B cell (primary cell): ENCODE results near the gene HECTD2.

Experiments
- EZH2 ChIP-seq: IDR thresholded peaks from 2 replicates; pipeline ENCODE4 v1.6.1; 2012; ENCODE audit warnings: borderline replicate concordance, low read depth, mild to moderate bottlenecking, moderate library complexity, low read length; ENCODE audit not compliant: insufficient read depth, poor library complexity, severe bottlenecking
- TF ChIP-seq, protein P1 (sequence below): fragments of 200-600 bp; IDR thresholded peaks from one replicate; pipeline ENCODE4 v1.8.0; 2022; ENCODE audit warnings: antibody characterized with exemption, mild to moderate bottlenecking

DNA sequence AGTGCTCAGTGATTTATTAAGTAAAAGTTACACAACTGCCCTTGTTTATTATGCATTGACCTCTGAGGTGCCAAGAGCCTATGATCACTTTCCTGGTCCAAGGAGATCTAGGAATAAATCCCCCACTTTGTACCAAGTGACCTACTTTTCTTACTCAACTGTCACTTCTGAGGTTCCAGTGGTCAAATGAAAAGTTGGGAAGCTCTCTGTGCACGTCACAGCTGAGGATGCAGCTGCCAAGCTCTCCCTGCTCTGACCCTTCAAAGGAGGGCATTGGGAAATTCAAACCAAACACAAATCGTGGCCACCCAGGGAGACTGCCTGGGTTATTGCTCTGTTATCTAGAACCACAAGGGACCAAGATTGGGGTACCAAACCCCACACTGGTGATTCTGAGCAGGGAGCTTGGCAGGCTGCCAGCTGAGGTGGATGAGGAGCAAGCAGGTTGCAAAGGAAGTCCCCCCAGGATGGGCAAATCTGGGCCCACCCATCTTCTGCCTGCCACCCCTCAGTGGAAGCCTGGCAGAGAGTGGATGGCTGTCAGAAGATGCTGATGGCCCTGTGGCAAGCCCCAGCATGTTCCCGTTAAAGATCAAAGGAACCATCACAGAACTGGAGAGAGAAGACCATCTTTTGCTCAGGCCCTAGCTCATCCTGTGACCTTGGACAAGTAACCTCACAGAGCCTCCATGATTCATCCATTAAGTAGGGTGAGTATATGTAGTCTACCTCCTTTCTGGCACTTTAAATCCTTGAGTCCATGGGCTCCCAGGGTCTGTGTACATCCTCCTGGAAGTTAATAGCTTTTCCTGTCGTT is 116.0 kb downstream of the HECTD2 start:
- TF ChIP-seq, protein P1, sequence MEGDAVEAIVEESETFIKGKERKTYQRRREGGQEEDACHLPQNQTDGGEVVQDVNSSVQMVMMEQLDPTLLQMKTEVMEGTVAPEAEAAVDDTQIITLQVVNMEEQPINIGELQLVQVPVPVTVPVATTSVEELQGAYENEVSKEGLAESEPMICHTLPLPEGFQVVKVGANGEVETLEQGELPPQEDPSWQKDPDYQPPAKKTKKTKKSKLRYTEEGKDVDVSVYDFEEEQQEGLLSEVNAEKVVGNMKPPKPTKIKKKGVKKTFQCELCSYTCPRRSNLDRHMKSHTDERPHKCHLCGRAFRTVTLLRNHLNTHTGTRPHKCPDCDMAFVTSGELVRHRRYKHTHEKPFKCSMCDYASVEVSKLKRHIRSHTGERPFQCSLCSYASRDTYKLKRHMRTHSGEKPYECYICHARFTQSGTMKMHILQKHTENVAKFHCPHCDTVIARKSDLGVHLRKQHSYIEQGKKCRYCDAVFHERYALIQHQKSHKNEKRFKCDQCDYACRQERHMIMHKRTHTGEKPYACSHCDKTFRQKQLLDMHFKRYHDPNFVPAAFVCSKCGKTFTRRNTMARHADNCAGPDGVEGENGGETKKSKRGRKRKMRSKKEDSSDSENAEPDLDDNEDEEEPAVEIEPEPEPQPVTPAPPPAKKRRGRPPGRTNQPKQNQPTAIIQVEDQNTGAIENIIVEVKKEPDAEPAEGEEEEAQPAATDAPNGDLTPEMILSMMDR, result no peak
- no peak for TF ChIP-seq EZH2
